Measurements from ENCODE around the gene RNFT2.
A peak's percentile ranks its signal among the peaks of the same experiment; 100 is the strongest.
"Not testable (repeated sequence)": the region's sequence is repeated elsewhere in the genome, so short reads cannot be mapped to it uniquely, and the experiment has no call there.

Gene RNFT2

GRCh38 chr12:116794725-116795124, 56.6 kb downstream of the RNFT2 start:
- no peak for DNase-seq (ENCODE audit: low spot score)

GRCh38 chr12:116797885-116798284, 59.8 kb downstream of the RNFT2 start:
- no peak for DNase-seq (ENCODE audit: low spot score)

- no peak for DNase-seq (ENCODE audit: low spot score)
Measured at GRCh38 chr12:116798719-116799118, 60.6 kb downstream of the RNFT2 start.

GRCh38 chr12:116799955-116800354, 61.8 kb downstream of the RNFT2 start:
- DNase-seq (ENCODE audit: low spot score), result no peak

GRCh38 chr12:116800918-116801317, 62.8 kb downstream of the RNFT2 start:
- DNase-seq (ENCODE audit: low spot score), result no peak

GRCh38 chr12:116802018-116802417, 63.9 kb downstream of the RNFT2 start:
- no peak for DNase-seq (ENCODE audit: low spot score)

GRCh38 chr12:116803013-116803736, 65.1 kb downstream of the RNFT2 start:
- DNase-seq (ENCODE audit: low spot score), result no peak

- DNase-seq (ENCODE audit: low spot score), result no peak
Measured at GRCh38 chr12:116804051-116804450, 65.9 kb downstream of the RNFT2 start.

- no peak for DNase-seq (ENCODE audit: low spot score)
Measured at GRCh38 chr12:116806845-116807440, 68.8 kb downstream of the RNFT2 start.

- no peak for DNase-seq (ENCODE audit: low spot score)
Measured at GRCh38 chr12:116807546-116807945, 69.4 kb downstream of the RNFT2 start.

GRCh38 chr12:116808113-116809105, 70.3 kb downstream of the RNFT2 start:
- no peak for DNase-seq (ENCODE audit: low spot score)

- DNase-seq (ENCODE audit: low spot score), result no peak
Measured at GRCh38 chr12:116812238-116812637, 74.1 kb downstream of the RNFT2 start.

- no peak for DNase-seq (ENCODE audit: low spot score)
Measured at GRCh38 chr12:116813271-116814041, 75.3 kb downstream of the RNFT2 start.

GRCh38 chr12:116814766-116815165, 76.7 kb downstream of the RNFT2 start:
- DNase-seq (ENCODE audit: low spot score), result not testable (repeated sequence)

GRCh38 chr12:116818341-116818856, 80.3 kb downstream of the RNFT2 start:
- DNase-seq (ENCODE audit: low spot score), result no peak

- peak; percentile 98 for DNase-seq (ENCODE audit: low spot score)
Measured at GRCh38 chr12:116818948-116819832, 81.1 kb downstream of the RNFT2 start.

GRCh38 chr12:116820064-116820656, 82.0 kb downstream of the RNFT2 start:
- no peak for DNase-seq (ENCODE audit: low spot score)

GRCh38 chr12:116821291-116821690, 83.2 kb downstream of the RNFT2 start:
- peak; percentile 74 for DNase-seq (ENCODE audit: low spot score)

GRCh38 chr12:116827432-116827831, 89.3 kb downstream of the RNFT2 start:
- DNase-seq (ENCODE audit: low spot score), result no peak

- no peak for DNase-seq (ENCODE audit: low spot score)
Measured at GRCh38 chr12:116832353-116832752, 94.2 kb downstream of the RNFT2 start.
